Naive thymus-derived CD8-positive, alpha-beta T cell (primary cell): ENCODE data around the gene B4GALT4. TPM values are rescaled to one million over a fixed set of nuclear protein-coding genes. Genes with fewer than 3 reads are reported as not detected.
"Not testable (repeated sequence)": the region's sequence is repeated elsewhere in the genome, so short reads cannot be mapped to it uniquely, and the experiment has no call there.

Source experiments
- ATAC-seq, 2 donors: fragments of 150-1000 bp; cut with Tn5 transposase in 1 of 2; sonication (Bioruptor Pico), chemical (Tn5 transposase) in 1 of 2; 1 replicate in 1 of 2; 2 replicates in 1 of 2; pipeline ENCODE4 v1.10.0; 2021; ENCODE audit warnings: mild to moderate bottlenecking in 2 of 2, moderate library complexity in 2 of 2
- POLR2A ChIA-PET: fragments of 350-600 bp; sonication (Branson Sonifier 250); formaldehyde crosslinking; loops from one replicate; lab custom pipeline; 2021; ENCODE audit warnings: antibody characterized with exemption; lab: Charles Lee
- DNase-seq, 10 donors: peaks; one replicate each; pipeline versions ENCODE4 v3.0.0 to v3.0.0-alpha.2; 2020 to 2022
- H3K27ac Mint-ChIP-seq, 10 donors: one replicate each; pipeline ENCODE4 v1.8.0; 2020 to 2022; ENCODE audit warnings: mild to moderate bottlenecking in 10 of 10, mixed read lengths in 10 of 10, moderate library complexity in 4 of 10, inconsistent platforms in 1 of 10
- H3K27me3 Mint-ChIP-seq, 5 donors: one replicate each; pipeline ENCODE4 v1.8.0; 2021 to 2022; ENCODE audit warnings: mixed read lengths in 5 of 5
- H3K36me3 Mint-ChIP-seq, 3 donors: one replicate each; pipeline ENCODE4 v1.8.0; 2020 to 2022; ENCODE audit warnings: mixed read lengths in 3 of 3, mild to moderate bottlenecking in 2 of 3, inconsistent platforms in 1 of 3
- H3K4me1 Mint-ChIP-seq, 4 donors: one replicate each; pipeline ENCODE4 v1.8.0; 2021 to 2022; ENCODE audit warnings: mixed read lengths in 4 of 4
- H3K4me3 Mint-ChIP-seq, 10 donors: one replicate each; pipeline ENCODE4 v1.8.0; 2020 to 2022; ENCODE audit warnings: mild to moderate bottlenecking in 10 of 10, mixed read lengths in 10 of 10, moderate library complexity in 6 of 10, inconsistent platforms in 1 of 10
- H3K9me3 Mint-ChIP-seq, 9 donors: one replicate each; pipeline ENCODE4 v1.8.0; 2020 to 2022; ENCODE audit warnings: mixed read lengths in 9 of 9, mild to moderate bottlenecking in 3 of 9, inconsistent platforms in 1 of 9, moderate library complexity in 1 of 9
- polyA plus RNA-seq, 3 donors: library from polyadenylated mRNA; unstranded; fragments of 300-500 nt; fragmentation: Illumina TruSeq; gene quantifications; one replicate each; pipeline ENCODE4 v1.2.3, GENCODE V29; 2021
- total RNA-seq, 8 experiments: library from RNA in 2 of 8; stranded (reverse) in 2 of 8; gene quantifications; one replicate each; pipeline ENCODE4 v1.2.3 and lab custom pipeline; 2021 to 2026

The B4GALT4 gene
- 10 to 100 TPM in 1 of 2 experiments, 1 to 10 TPM in 1; 9.2 to 13.2 TPM for total RNA-seq
- 1 to 10 TPM; 2.9 to 6.8 (median 5.9) TPM for polyA plus RNA-seq
- 10.3 to 26.3 (median 16.3) reads per million in 6 experiments for total RNA-seq (lab: John Stamatoyannopoulos, UW)

- ATAC-seq, result peak; percentile 72 to 81
- H3K4me3 Mint-ChIP-seq, result peak within 1 kb of the TSS; percentile 77 to 96 (median 88)
- POLR2A ChIA-PET, result interaction anchor here (0.6 to 3.1 kb wide), 8 partner anchors 53 to 1108 kb away, joined by 3 to 24 read pairs (median 4); partner anchors contain the start of genes ARHGAP31, LRRC58 and TIMMDC1
- H3K27me3 Mint-ChIP-seq, result no peaks in the 10 kb centered on the region
- H3K36me3 Mint-ChIP-seq, result peaks cover under 1 to 9% (median 3%) of the 10 kb centered on the region in 3 donors
- DNase-seq, result peak; percentile 34 to 75 (median 60)
- H3K4me1 Mint-ChIP-seq, result peaks cover 15 to 49% (median 33%) of the 10 kb centered on the region in 4 donors
- peaks cover 0 to 3% (median 0%) of the 10 kb centered on the region in 9 donors for H3K9me3 Mint-ChIP-seq
- H3K27ac Mint-ChIP-seq, result peak within 1 kb of the TSS; percentile 83 to 97 (median 92)
These were observed at the start of gene B4GALT4 for GRCh38 chr3:119240591-119241434. Gene B4GALT4 (minus strand): TSS chr3:119240878. CDS start chr3:119230099, 10,779 bp downstream.

GRCh38 chr3:119289404-119289770 lies 48.7 kb upstream of the B4GALT4 start:
- POLR2A ChIA-PET, result interaction anchor here (0.6 kb wide), 1 partner anchor 56 kb away, joined by 6 read pairs; no protein-coding TSS in a partner anchor
- peaks cover 0 to 9% (median 7%) of the 10 kb centered on the region in 3 donors for H3K36me3 Mint-ChIP-seq
- no peak overlapping the region for H3K4me3 Mint-ChIP-seq
- no peaks in the 10 kb centered on the region for H3K27me3 Mint-ChIP-seq
- H3K27ac Mint-ChIP-seq, result no peak overlapping the region
- DNase-seq, result no peak
- H3K4me1 Mint-ChIP-seq, result peaks cover 13 to 30% (median 19%) of the 10 kb centered on the region in 4 donors
- no peak for ATAC-seq
- peaks cover 7 to 30% (median 16%) of the 10 kb centered on the region in 9 donors for H3K9me3 Mint-ChIP-seq

- Mint-ChIP-seq H3K36me3 (peaks cover 0 to 12% (median 7%) of the 10 kb centered on the region in 3 donors), H3K9me3 (peaks cover 7 to 32% (median 19%) of the 10 kb centered on the region in 9 donors), H3K4me1 (peaks cover 13 to 30% (median 18%) of the 10 kb centered on the region in 4 donors), H3K27me3 (no peaks in the 10 kb centered on the region), H3K27ac (peak overlapping the region in 2 of 10 donors; percentile 17 to 27), H3K4me3 (no peak overlapping the region)
- POLR2A ChIA-PET, result interaction anchor here (0.6 kb wide), 1 partner anchor 55 kb away, joined by 6 read pairs; no protein-coding TSS in a partner anchor
- ATAC-seq (no peak), DNase-seq (no peak)
These were observed 48.2 kb upstream of the B4GALT4 start for GRCh38 chr3:119288669-119289403.

GRCh38 chr3:119279584-119280243 lies 39.0 kb upstream of the B4GALT4 start:
- peaks cover 0 to 22% (median 21%) of the 10 kb centered on the region in 3 donors for H3K36me3 Mint-ChIP-seq
- ATAC-seq (no peak), DNase-seq (no peak)
- peak overlapping the region in 1 of 10 donors; percentile 80 for H3K27ac Mint-ChIP-seq
- no peaks in the 10 kb centered on the region for H3K27me3 Mint-ChIP-seq
- peaks cover 0 to 26% (median 18%) of the 10 kb centered on the region in 9 donors for H3K9me3 Mint-ChIP-seq
- H3K4me3 Mint-ChIP-seq, result no peak overlapping the region
- peaks cover 0 to 2% (median 0%) of the 10 kb centered on the region in 4 donors for H3K4me1 Mint-ChIP-seq
- POLR2A ChIA-PET, result no interaction called here

- H3K27ac Mint-ChIP-seq, result peak overlapping the region in 2 of 10 donors; percentile 41 to 66
- H3K4me3 Mint-ChIP-seq, result no peak overlapping the region
- no peaks in the 10 kb centered on the region for H3K27me3 Mint-ChIP-seq
- no peak for DNase-seq
- POLR2A ChIA-PET, result no interaction called here
- H3K36me3 Mint-ChIP-seq, result peaks cover 0 to 22% (median 21%) of the 10 kb centered on the region in 3 donors
- ATAC-seq, result no peak
- peaks cover 0 to 2% (median 0%) of the 10 kb centered on the region in 4 donors for H3K4me1 Mint-ChIP-seq
- peaks cover 0 to 26% (median 18%) of the 10 kb centered on the region in 9 donors for H3K9me3 Mint-ChIP-seq
These were observed 38.5 kb upstream of the B4GALT4 start for GRCh38 chr3:119279101-119279554.

GRCh38 chr3:119276680-119277079 lies 36.0 kb upstream of the B4GALT4 start:
- Mint-ChIP-seq H3K4me3 (no peak overlapping the region), H3K27ac (peak overlapping the region in 1 of 10 donors; percentile 32), H3K27me3 (no peaks in the 10 kb centered on the region), H3K4me1 (peaks cover 0 to 5% (median 0%) of the 10 kb centered on the region in 4 donors), H3K9me3 (peaks cover 0 to 5% (median 2%) of the 10 kb centered on the region in 9 donors), H3K36me3 (peaks cover 0 to 5% (median 3%) of the 10 kb centered on the region in 3 donors)
- POLR2A ChIA-PET, result no interaction called here
- ATAC-seq (no peak), DNase-seq (no peak)

- POLR2A ChIA-PET, H3K36me3 Mint-ChIP-seq, H3K4me3 Mint-ChIP-seq, ATAC-seq, H3K27ac Mint-ChIP-seq, H3K27me3 Mint-ChIP-seq, H3K9me3 Mint-ChIP-seq, DNase-seq, H3K4me1 Mint-ChIP-seq: not testable (repeated sequence)
These were observed 29.5 kb upstream of the B4GALT4 start for GRCh38 chr3:119270212-119270611.

GRCh38 chr3:119261055-119261454 lies 20.4 kb upstream of the B4GALT4 start:
- no peaks in the 10 kb centered on the region for H3K9me3 Mint-ChIP-seq
- POLR2A ChIA-PET, result no interaction called here
- ATAC-seq, result no peak
- H3K4me3 Mint-ChIP-seq, result no peak overlapping the region
- H3K27ac Mint-ChIP-seq, result no peak overlapping the region
- H3K36me3 Mint-ChIP-seq, result no peaks in the 10 kb centered on the region
- DNase-seq, result no peak
- H3K4me1 Mint-ChIP-seq, result peaks cover 0 to 10% (median 0%) of the 10 kb centered on the region in 4 donors
- peaks cover 0 to 4% (median 0%) of the 10 kb centered on the region in 5 donors for H3K27me3 Mint-ChIP-seq

GRCh38 chr3:119259821-119260220 lies 19.1 kb upstream of the B4GALT4 start:
- Mint-ChIP-seq H3K27ac (no peak overlapping the region), H3K4me3 (no peak overlapping the region), H3K9me3 (no peaks in the 10 kb centered on the region), H3K36me3 (no peaks in the 10 kb centered on the region), H3K4me1 (peaks cover 0 to 10% (median 0%) of the 10 kb centered on the region in 4 donors), H3K27me3 (peaks cover 0 to 4% (median 0%) of the 10 kb centered on the region in 5 donors)
- DNase-seq, result no peak
- no peak for ATAC-seq
- POLR2A ChIA-PET, result no interaction called here

GRCh38 chr3:119258915-119259314 lies 18.2 kb upstream of the B4GALT4 start:
- Mint-ChIP-seq H3K9me3 (no peaks in the 10 kb centered on the region), H3K4me3 (no peak overlapping the region), H3K36me3 (no peaks in the 10 kb centered on the region), H3K4me1 (peaks cover 0 to 10% (median 0%) of the 10 kb centered on the region in 4 donors), H3K27me3 (peaks cover 0 to 4% (median 0%) of the 10 kb centered on the region in 5 donors), H3K27ac (no peak overlapping the region)
- DNase-seq (no peak), ATAC-seq (no peak)
- POLR2A ChIA-PET, result interaction anchor here (0.6 kb wide), 1 partner anchor 9 kb away, joined by 3 read pairs; no protein-coding TSS in a partner anchor

- DNase-seq (no peak), ATAC-seq (no peak)
- Mint-ChIP-seq H3K36me3 (no peaks in the 10 kb centered on the region), H3K4me3 (no peak overlapping the region), H3K27ac (peak overlapping the region in 1 of 10 donors; percentile 35), H3K9me3 (no peaks in the 10 kb centered on the region), H3K27me3 (peaks cover 0 to 4% (median 0%) of the 10 kb centered on the region in 5 donors), H3K4me1 (peaks cover 0 to 10% (median 0%) of the 10 kb centered on the region in 4 donors)
- POLR2A ChIA-PET, result interaction anchor here (0.6 kb wide), 1 partner anchor 8 kb away, joined by 3 read pairs; no protein-coding TSS in a partner anchor
These were observed 17.2 kb upstream of the B4GALT4 start for GRCh38 chr3:119257654-119258410.
